GM12875 (cell line): ENCODE results near the gene TCTN2.
A peak's percentile ranks its signal among the peaks of the same experiment; 100 is the strongest.

ENCODE experiments used
- H3K4me3 ChIP-seq: one replicate; pipeline ENCODE4 v1.5.1; 2011; ENCODE audit warnings: low read depth, low read length, control low read depth
- TF ChIP-seq, protein P1 (sequence below): IDR thresholded peaks from 2 replicates; pipeline ENCODE4 v1.5.1; 2011; ENCODE audit warnings: low read depth, mild to moderate bottlenecking, control low read depth, inconsistent platforms, low read length, moderate library complexity, borderline replicate concordance; ENCODE audit not compliant: insufficient read depth

TCTN2 gene

DNA sequence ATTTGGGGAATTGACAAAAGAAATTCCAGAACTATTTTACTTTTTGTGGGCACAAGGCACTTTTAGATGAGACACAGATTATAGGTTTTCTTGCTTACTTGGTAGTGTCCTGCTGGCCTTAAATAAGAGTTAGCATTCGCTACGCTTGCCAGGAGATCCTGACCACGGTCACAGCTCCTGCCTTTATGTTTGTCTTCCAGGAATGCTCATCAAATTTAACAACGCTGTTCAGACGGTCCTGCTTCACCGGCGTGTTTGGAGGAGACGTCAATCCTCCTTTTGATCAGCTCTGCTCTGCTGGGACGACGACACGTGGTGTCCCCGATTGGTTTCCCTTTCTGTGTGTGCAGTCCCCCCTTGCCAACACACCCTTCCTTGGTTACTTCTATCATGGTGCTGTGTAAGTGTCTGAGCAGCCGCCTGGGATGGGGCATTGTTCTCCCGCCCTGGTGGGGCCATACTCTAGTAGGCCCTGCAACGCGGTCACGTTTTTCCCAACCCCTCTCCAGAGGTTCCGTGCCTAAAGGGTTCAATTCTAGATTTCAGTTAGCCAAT lies 15.8 kb downstream of the TCTN2 start:
- TF ChIP-seq, protein P1, sequence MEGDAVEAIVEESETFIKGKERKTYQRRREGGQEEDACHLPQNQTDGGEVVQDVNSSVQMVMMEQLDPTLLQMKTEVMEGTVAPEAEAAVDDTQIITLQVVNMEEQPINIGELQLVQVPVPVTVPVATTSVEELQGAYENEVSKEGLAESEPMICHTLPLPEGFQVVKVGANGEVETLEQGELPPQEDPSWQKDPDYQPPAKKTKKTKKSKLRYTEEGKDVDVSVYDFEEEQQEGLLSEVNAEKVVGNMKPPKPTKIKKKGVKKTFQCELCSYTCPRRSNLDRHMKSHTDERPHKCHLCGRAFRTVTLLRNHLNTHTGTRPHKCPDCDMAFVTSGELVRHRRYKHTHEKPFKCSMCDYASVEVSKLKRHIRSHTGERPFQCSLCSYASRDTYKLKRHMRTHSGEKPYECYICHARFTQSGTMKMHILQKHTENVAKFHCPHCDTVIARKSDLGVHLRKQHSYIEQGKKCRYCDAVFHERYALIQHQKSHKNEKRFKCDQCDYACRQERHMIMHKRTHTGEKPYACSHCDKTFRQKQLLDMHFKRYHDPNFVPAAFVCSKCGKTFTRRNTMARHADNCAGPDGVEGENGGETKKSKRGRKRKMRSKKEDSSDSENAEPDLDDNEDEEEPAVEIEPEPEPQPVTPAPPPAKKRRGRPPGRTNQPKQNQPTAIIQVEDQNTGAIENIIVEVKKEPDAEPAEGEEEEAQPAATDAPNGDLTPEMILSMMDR: no peak
- no peak overlapping the region for H3K4me3 ChIP-seq

DNA sequence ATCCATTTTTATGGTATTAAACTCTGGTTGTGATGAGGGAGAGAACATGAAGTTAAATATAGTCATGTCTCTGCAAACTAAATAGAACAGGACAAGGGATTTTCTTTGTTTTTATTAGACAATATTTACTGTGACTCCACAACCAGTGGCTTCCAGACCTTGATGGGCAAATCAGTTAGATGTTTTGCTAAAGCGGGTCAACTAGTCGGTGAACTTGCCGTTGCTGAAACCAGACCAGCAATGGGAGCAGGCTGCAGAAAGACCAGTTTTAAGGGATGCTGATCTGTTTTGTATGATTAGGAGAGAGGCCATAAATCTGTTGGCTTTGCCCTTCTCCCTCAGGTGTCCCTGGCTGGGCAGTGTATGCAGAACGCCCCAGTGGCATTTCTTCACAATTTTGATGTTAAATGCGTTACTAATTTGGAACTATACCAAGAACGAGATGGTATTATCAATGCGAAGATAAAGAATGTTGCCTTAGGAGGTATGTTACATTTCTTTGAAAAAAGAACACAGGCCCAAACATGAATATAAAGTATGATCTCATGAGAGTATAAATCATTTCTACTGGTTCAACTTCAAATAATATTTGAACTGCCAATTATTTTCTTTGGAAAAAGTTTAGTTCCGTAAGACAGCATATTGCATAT lies 19.4 kb downstream of the TCTN2 start:
- no peak overlapping the region for H3K4me3 ChIP-seq
- TF ChIP-seq, protein P1: no peak

DNA sequence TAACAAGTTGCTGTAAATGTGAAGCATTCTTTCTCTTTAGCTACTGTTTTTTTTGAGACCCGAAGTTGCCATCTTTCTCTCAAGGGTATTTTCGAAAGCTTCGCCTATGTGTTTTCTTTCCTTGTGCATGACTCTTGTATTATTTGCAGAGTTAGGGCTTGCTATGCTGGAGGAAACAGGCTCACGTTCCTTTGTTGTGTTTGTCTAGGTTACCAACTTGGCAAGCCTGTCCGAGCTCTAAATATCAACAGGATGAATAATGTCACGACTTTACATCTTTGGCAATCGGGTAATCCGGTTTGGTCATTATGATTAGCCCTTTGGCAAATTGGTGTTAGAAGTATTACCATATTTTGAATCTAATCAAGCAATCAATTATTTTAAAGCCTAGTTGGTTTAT lies 25.3 kb downstream of the TCTN2 start:
- TF ChIP-seq, protein P1: no peak
- H3K4me3 ChIP-seq: no peak overlapping the region

DNA sequence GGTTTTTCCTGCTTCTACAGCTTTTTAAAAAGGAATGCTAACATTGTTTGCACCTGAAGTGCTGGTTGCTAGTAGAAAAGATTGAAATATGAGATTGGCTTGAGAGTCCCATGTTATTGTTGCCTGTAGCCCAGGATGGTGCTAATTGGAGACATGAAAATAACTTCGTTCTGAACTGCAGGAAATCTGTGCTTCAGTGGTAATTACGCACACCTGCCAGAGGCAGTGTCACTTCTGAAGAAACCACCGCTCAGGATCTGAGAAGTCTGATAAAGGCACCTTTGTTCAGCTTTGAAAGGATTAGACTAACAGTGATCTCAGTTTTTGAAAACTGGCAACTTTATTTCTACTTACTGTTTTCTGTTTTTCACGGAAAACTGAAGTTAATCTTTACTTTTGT lies 25.7 kb downstream of the TCTN2 start:
- H3K4me3 ChIP-seq: no peak overlapping the region
- TF ChIP-seq, protein P1: no peak

DNA sequence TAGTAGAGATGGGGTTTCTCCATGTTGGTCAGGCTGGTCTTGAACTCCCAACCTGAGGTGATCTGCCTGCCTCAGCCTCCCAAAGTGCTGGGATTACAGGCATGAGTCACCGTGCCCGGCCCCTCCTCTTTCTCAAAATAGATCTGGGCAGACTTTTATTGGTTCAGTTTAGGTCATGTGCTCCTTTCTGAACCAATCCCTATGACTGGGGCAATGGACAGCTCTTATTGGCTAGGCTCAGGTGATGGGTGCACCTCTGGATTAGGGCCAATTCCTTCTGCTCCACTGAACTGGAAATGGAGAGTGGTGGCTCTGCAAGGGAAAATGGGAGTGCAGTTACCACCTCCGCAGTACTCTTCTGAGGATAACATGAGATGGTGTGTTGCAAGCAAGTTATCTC lies 35.0 kb downstream of the TCTN2 start:
- no peak overlapping the region for H3K4me3 ChIP-seq
- TF ChIP-seq, protein P1: no peak

DNA sequence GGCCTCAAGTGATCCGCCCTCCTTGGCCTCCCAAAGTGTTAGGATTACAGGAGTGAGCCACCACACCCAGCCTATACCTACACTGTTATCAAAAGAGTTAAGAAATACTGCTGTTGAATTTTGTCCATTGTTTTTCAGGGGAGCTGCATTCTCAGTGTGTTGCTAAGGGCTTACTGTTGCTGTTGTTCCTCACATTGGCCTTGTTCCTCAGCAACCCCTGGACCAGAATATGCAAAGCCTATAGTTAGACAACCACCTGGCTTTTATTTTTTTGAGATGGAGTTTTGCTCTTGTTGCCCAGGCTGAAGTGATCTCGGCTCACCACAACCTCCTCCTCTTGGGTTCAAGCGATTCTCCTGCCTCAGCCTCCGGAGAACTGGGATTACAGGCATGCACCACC lies 36.6 kb downstream of the TCTN2 start:
- no peak overlapping the region for H3K4me3 ChIP-seq
- TF ChIP-seq, protein P1: no peak

DNA sequence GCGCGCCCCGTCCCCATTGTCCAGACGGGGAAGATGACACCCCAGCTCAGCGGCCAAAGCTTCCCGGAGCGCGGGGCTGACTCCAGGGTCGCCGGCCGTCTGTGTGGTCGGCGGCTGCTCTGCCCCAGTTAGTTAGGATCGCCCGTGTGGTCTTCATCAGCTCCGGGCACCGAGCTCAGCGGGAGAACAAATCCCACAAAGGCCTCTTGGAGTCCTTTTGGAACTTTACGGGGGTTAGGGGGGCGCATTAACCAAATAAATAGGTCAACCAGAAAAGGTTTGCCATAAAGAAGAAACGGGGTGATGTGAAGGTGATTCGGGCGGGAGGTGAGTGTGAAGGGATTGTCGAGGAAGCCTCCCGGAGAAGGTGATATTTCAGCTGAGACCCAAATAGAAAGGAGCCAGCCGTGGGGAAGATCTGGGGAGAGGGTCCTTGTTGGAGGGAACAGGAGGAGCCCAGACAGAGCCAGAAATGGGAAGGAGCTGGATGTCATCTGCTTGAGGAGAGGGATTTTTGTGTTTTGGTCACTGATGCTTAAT lies 41.9 kb downstream of the TCTN2 start:
- H3K4me3 ChIP-seq: peak overlapping the region; percentile 99
- TF ChIP-seq, protein P1: no peak
